Subcutaneous adipose tissue (tissue), 4 donors: ENCODE data around the gene KLF18. TPM values are rescaled to one million over a fixed set of nuclear protein-coding genes. Genes with fewer than 3 reads are reported as not detected.

Experiments
- total RNA-seq, 4 donors: library from RNA; depleted of rRNA; stranded (reverse); fragments of >200 nt; gene quantifications; one replicate each; pipeline ENCODE4 v1.1.0, GENCODE V29; 2016
- TF ChIP-seq, protein P1 (sequence below): fragments of 450-650 bp; IDR thresholded peaks from one replicate; pipeline ENCODE4 v1.5.1; 2016; ENCODE audit warnings: low read depth, mild to moderate bottlenecking, control low read depth, antibody characterized with exemption, moderate library complexity

The KLF18 gene
- not detected for total RNA-seq

DNA sequence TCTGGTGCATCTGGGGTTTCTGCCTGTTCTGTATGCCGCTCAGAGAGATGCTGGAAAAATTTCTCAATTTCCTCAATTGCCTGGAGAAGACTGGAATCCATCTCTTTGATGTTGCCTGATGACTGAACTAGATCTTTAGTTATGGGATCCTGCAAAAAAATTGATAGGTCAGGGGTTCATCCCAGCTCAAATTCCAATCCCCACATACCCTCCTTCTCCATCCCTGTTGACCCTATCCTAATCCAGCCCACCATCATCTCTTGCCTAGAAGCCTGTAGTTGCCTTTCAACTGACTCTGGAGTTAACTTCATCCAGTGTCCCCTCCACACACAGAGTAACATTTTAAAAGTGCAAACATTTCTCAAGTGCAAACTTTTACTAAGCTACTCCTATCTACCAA lies at the start of gene KLF18:
TSS of gene KLF18 (minus strand) at position 101 of the 400 bp plus-strand sequence. CDS start at position 101, 0 bp downstream.
- TF ChIP-seq, protein P1, sequence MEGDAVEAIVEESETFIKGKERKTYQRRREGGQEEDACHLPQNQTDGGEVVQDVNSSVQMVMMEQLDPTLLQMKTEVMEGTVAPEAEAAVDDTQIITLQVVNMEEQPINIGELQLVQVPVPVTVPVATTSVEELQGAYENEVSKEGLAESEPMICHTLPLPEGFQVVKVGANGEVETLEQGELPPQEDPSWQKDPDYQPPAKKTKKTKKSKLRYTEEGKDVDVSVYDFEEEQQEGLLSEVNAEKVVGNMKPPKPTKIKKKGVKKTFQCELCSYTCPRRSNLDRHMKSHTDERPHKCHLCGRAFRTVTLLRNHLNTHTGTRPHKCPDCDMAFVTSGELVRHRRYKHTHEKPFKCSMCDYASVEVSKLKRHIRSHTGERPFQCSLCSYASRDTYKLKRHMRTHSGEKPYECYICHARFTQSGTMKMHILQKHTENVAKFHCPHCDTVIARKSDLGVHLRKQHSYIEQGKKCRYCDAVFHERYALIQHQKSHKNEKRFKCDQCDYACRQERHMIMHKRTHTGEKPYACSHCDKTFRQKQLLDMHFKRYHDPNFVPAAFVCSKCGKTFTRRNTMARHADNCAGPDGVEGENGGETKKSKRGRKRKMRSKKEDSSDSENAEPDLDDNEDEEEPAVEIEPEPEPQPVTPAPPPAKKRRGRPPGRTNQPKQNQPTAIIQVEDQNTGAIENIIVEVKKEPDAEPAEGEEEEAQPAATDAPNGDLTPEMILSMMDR: no peak

DNA sequence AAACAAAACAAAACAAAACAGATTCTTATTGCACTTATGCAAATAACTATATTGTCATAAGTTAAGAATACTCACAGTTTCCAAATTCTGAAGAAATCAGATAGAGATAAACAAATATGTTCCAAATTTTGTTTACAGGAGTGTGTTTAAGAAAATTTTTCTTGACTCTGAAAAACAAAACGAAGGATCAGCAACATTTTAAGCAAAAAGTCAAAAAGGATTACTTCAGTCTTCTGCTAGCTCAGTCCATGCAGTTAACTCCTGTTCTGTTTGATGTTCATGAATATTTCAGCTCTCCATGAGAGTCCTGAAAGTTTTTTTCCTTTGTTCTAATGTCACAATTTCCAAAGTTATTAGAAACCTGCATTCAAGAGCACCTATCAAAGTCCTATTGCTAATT lies 33.2 kb upstream of the KLF18 start:
- TF ChIP-seq, protein P1: no peak

DNA sequence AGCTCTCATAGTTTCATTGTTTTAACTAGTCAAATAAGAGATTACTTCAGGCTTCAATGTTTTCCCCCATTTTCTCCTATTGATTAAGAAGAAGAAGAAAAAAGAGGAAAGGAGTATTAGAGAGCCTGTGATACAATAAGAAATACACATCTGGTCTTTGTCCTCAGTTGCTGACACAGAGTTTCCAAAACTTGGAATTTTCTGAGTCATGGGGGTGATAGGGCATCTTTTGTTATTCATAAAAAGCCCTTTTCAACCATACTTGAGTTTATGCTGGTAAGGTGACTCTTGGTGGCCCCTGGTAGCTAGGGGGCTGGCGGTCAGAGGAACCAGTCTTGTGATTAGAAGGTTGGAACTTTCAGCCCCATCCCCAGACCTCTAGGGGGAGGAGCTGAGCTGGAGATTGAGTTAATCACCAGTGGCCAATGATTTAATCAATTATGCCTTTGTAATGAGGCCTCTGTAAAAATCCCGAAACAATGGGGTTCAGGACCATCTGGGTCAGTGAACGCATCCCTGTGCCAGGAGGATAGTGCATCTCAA lies 28.9 kb upstream of the KLF18 start:
- TF ChIP-seq, protein P1: no peak

DNA sequence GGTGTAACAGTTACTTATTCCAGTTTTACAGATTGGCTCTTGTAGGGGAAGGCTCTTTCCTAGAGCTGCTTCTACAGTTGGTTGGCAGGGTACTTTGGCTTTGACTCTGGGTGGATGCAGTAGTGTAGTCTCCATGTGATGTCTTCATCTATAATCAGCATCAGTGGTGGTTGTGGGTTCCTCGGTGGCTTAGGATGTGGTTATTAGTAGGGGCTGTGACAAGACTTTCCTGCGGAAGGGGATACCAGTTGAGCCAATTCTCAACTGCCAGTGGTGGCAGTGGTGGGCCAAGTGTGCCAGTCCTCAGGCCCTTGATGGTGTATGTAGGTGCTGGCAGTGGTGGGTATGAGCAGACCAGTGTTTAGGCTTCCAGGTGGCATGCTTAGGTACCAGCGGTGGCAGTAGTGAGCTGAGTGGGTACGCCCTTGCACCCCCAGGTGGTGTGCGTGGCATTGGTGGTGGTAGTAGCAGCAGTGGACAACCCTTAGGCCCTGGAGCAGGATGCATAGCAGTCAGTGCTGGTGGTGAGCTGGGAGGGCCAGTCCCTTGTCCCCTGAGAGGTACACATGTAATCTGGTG lies 27.2 kb upstream of the KLF18 start:
- TF ChIP-seq, protein P1: no peak

DNA sequence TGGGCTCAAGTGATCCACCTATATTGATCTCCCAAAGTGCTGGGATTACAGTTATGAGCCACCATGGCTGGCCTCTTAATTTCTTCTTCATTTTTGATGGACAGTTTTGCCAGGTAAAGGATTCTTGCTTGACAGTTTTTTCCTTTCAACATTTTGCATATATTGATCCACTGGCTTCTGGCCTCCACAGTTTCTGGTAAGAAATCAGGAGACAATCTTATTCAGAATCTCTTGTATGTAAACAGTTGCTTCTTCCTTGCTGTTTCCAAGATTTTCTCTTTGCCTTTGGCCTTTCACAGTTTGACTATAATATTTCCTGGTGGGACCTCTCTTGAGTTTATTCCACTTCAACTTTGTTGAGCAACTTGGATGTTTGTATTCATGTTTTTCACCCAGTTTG lies 20.1 kb upstream of the KLF18 start:
- TF ChIP-seq, protein P1: no peak

DNA sequence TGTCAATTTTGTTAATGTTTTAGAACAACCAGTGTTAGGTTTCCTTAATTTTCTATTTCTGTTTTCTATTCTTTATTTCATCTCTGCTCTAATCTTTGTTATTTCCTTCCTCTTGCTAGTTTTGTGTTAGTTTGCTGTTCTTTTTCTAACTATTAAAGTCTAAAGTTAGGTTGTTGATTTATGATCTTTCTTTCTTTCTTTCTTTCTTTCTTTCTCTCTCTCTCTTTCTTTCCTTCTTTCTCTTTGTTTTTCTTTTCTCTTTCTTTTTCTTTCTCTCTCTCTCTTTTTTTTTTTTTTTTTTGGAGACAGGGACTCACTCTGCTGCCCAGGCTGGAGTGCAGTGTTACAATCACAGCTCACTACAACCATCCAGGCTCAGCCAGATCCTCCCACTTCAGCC lies 17.4 kb upstream of the KLF18 start:
- TF ChIP-seq, protein P1: no peak

DNA sequence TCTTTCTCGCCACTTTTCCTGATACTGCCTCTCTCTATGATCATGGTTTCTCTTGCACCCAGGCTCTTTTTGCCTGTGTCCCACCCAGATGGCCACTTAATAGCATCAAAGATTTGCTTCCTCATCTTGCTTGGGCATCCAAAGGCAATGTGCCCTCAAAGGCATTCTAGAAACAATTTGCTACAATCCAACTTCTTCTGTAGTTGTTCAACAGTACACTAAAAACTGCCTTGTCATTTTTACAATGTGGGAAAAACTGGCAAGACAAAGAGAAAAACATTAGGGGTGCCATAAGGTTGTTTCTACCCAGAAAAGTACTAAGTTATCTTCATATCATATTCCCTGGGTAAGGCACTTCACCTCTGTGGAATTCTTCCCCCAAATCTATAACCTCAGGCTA lies 16.5 kb upstream of the KLF18 start:
- TF ChIP-seq, protein P1: no peak
